Subcutaneous abdominal adipose tissue (tissue), 5 donors: ENCODE data around the gene ABI3BP.

Experiments used
- H3K27ac ChIP-seq: one replicate; pipeline ENCODE4 v1.7.0; 2013; ENCODE audit warnings: low read depth, mild to moderate bottlenecking, inconsistent platforms, low read length, moderate library complexity
- H3K27me3 ChIP-seq, 5 donors: one replicate each; pipeline ENCODE4 v1.7.0; 2013; ENCODE audit warnings: low read length in 5 of 5, inconsistent platforms in 1 of 5; ENCODE audit not compliant: control insufficient read depth in 5 of 5, insufficient read depth in 4 of 5
- H3K36me3 ChIP-seq, 5 donors: one replicate each; pipeline ENCODE4 v1.7.0; 2013; ENCODE audit warnings: low read length in 5 of 5; ENCODE audit not compliant: control insufficient read depth in 5 of 5, insufficient read depth in 5 of 5
- H3K4me1 ChIP-seq, 5 donors: one replicate each; pipeline ENCODE4 v1.7.0; 2013; ENCODE audit warnings: low read length in 5 of 5, mild to moderate bottlenecking in 3 of 5, moderate library complexity in 1 of 5; ENCODE audit not compliant: control insufficient read depth in 5 of 5, insufficient read depth in 5 of 5
- H3K4me3 ChIP-seq, 5 donors: one replicate each; pipeline ENCODE4 v1.7.0; 2013; ENCODE audit warnings: low read length in 5 of 5, low read depth in 1 of 5
- H3K9ac ChIP-seq, 5 donors: one replicate each; pipeline ENCODE4 v1.7.0; 2013; ENCODE audit warnings: low read length in 5 of 5, mild to moderate bottlenecking in 4 of 5, moderate library complexity in 3 of 5
- H3K9me3 ChIP-seq, 5 donors: one replicate each; pipeline ENCODE4 v1.7.0; 2013; ENCODE audit warnings: low read length in 5 of 5; ENCODE audit not compliant: control insufficient read depth in 5 of 5
- donor health status: healthy.
- donor health status: healthy.
- donor health status: healthy.
- donor health status: healthy.
- donor health status: healthy.

Gene ABI3BP

GRCh38 chr3:100798012-100798411 lies 195.2 kb downstream of the ABI3BP start:
- H3K4me3 ChIP-seq, result no peak overlapping the region
- no peak overlapping the region for H3K27ac ChIP-seq
- H3K27me3 ChIP-seq, result no peaks in the 10 kb centered on the region
- H3K4me1 ChIP-seq, result peaks cover 0 to 3% (median 0%) of the 10 kb centered on the region in 5 donors
- no peak overlapping the region for H3K9ac ChIP-seq
- no peaks in the 10 kb centered on the region for H3K9me3 ChIP-seq
- H3K36me3 ChIP-seq, result no peaks in the 10 kb centered on the region

GRCh38 chr3:100796556-100796955 lies 196.7 kb downstream of the ABI3BP start:
- H3K36me3 ChIP-seq, result no peaks in the 10 kb centered on the region
- H3K27me3 ChIP-seq, result no peaks in the 10 kb centered on the region
- no peak overlapping the region for H3K4me3 ChIP-seq
- H3K4me1 ChIP-seq, result peaks cover 0 to 3% (median 0%) of the 10 kb centered on the region in 5 donors
- no peak overlapping the region for H3K9ac ChIP-seq
- H3K27ac ChIP-seq, result no peak overlapping the region
- H3K9me3 ChIP-seq, result no peaks in the 10 kb centered on the region

GRCh38 chr3:100789579-100789978 lies 203.6 kb downstream of the ABI3BP start:
- Histone ChIP-seq H3K27me3 (no peaks in the 10 kb centered on the region), H3K9me3 (peaks cover 0 to 6% (median 5%) of the 10 kb centered on the region in 5 donors), H3K9ac (no peak overlapping the region), H3K4me1 (no peaks in the 10 kb centered on the region), H3K36me3 (no peaks in the 10 kb centered on the region), H3K4me3 (no peak overlapping the region), H3K27ac (no peak overlapping the region)

GRCh38 chr3:100783619-100784018 lies 209.6 kb downstream of the ABI3BP start:
- H3K36me3 ChIP-seq, result peaks cover 0 to 2% (median 0%) of the 10 kb centered on the region in 5 donors
- no peak overlapping the region for H3K9ac ChIP-seq
- H3K4me1 ChIP-seq, result peaks cover 0 to 3% (median 0%) of the 10 kb centered on the region in 5 donors
- peaks cover 0 to 6% (median 5%) of the 10 kb centered on the region in 5 donors for H3K9me3 ChIP-seq
- no peak overlapping the region for H3K4me3 ChIP-seq
- H3K27me3 ChIP-seq, result no peaks in the 10 kb centered on the region
- H3K27ac ChIP-seq, result no peak overlapping the region

GRCh38 chr3:100782906-100783305 lies 210.3 kb downstream of the ABI3BP start:
- Histone ChIP-seq H3K9ac (no peak overlapping the region), H3K4me3 (no peak overlapping the region), H3K4me1 (peaks cover 0 to 3% (median 0%) of the 10 kb centered on the region in 5 donors), H3K9me3 (peaks cover 0 to 6% (median 5%) of the 10 kb centered on the region in 5 donors), H3K36me3 (peaks cover 0 to 4% (median 2%) of the 10 kb centered on the region in 5 donors), H3K27ac (no peak overlapping the region), H3K27me3 (no peaks in the 10 kb centered on the region)

- no peak overlapping the region for H3K9ac ChIP-seq
- peaks cover 0 to 6% (median 5%) of the 10 kb centered on the region in 5 donors for H3K9me3 ChIP-seq
- H3K4me1 ChIP-seq, result peaks cover 0 to 3% (median 0%) of the 10 kb centered on the region in 5 donors
- no peaks in the 10 kb centered on the region for H3K27me3 ChIP-seq
- H3K27ac ChIP-seq, result no peak overlapping the region
- H3K4me3 ChIP-seq, result no peak overlapping the region
- peaks cover 0 to 8% (median 6%) of the 10 kb centered on the region in 5 donors for H3K36me3 ChIP-seq
Measured at GRCh38 chr3:100782348-100782747, 210.9 kb downstream of the ABI3BP start.

- H3K4me1 ChIP-seq, result peaks cover 0 to 3% (median 0%) of the 10 kb centered on the region in 5 donors
- H3K4me3 ChIP-seq, result no peak overlapping the region
- H3K9ac ChIP-seq, result no peak overlapping the region
- H3K36me3 ChIP-seq, result peaks cover 3 to 13% (median 6%) of the 10 kb centered on the region in 5 donors
- H3K27me3 ChIP-seq, result no peaks in the 10 kb centered on the region
- H3K9me3 ChIP-seq, result peaks cover 0 to 6% (median 5%) of the 10 kb centered on the region in 5 donors
- no peak overlapping the region for H3K27ac ChIP-seq
Measured at GRCh38 chr3:100781301-100781700, 211.9 kb downstream of the ABI3BP start.

- peaks cover 3 to 16% (median 6%) of the 10 kb centered on the region in 5 donors for H3K36me3 ChIP-seq
- H3K9ac ChIP-seq, result no peak overlapping the region
- H3K9me3 ChIP-seq, result no peaks in the 10 kb centered on the region
- no peak overlapping the region for H3K27ac ChIP-seq
- H3K4me3 ChIP-seq, result no peak overlapping the region
- peaks cover 0 to 3% (median 0%) of the 10 kb centered on the region in 5 donors for H3K4me1 ChIP-seq
- no peaks in the 10 kb centered on the region for H3K27me3 ChIP-seq
Measured at GRCh38 chr3:100780071-100780622, 213.1 kb downstream of the ABI3BP start.

- no peaks in the 10 kb centered on the region for H3K27me3 ChIP-seq
- H3K4me3 ChIP-seq, result no peak overlapping the region
- H3K4me1 ChIP-seq, result peaks cover 0 to 3% (median 0%) of the 10 kb centered on the region in 5 donors
- peaks cover 3 to 16% (median 6%) of the 10 kb centered on the region in 5 donors for H3K36me3 ChIP-seq
- H3K9me3 ChIP-seq, result no peaks in the 10 kb centered on the region
- H3K27ac ChIP-seq, result no peak overlapping the region
- no peak overlapping the region for H3K9ac ChIP-seq
Measured at GRCh38 chr3:100779480-100779879, 213.7 kb downstream of the ABI3BP start.

GRCh38 chr3:100777271-100777670 lies 215.9 kb downstream of the ABI3BP start:
- Histone ChIP-seq H3K36me3 (peaks cover 3 to 16% (median 6%) of the 10 kb centered on the region in 5 donors), H3K9ac (no peak overlapping the region), H3K4me1 (peaks cover 0 to under 1% (median 0%) of the 10 kb centered on the region in 5 donors), H3K4me3 (no peak overlapping the region), H3K27ac (no peak overlapping the region), H3K27me3 (no peaks in the 10 kb centered on the region), H3K9me3 (no peaks in the 10 kb centered on the region)
